Thymus (tissue), 11 donors: Measurements from ENCODE around the gene CAMLG. TPM values are rescaled to one million over a fixed set of nuclear protein-coding genes. Genes with fewer than 3 reads are reported as not detected.
A peak's percentile ranks its signal among the peaks of the same experiment; 100 is the strongest.

Source experiments
- DNase-seq, 9 donors: peaks; one replicate each; pipeline ENCODE4 v3.0.0-alpha.2; 2013; ENCODE audit warnings: low spot score in 9 of 9, low read depth in 6 of 9, missing footprints in 1 of 9
- H3K27ac ChIP-seq, 2 donors: one replicate each; pipeline ENCODE4 v1.5.1; 2013; ENCODE audit warnings: control low read depth in 1 of 2, low read depth in 1 of 2, low read length in 1 of 2, mild to moderate bottlenecking in 1 of 2, moderate library complexity in 1 of 2
- H3K27me3 ChIP-seq, 2 donors: one replicate each; pipeline ENCODE4 v1.5.1; 2013; ENCODE audit warnings: low read length in 1 of 2; ENCODE audit not compliant: control insufficient read depth in 2 of 2, insufficient read depth in 1 of 2
- H3K36me3 ChIP-seq, 2 donors: one replicate each; pipeline ENCODE4 v1.5.1; 2013; ENCODE audit warnings: low read length in 1 of 2, mild to moderate bottlenecking in 1 of 2, moderate library complexity in 1 of 2; ENCODE audit not compliant: control insufficient read depth in 2 of 2, insufficient read depth in 2 of 2
- H3K4me1 ChIP-seq, 2 donors: one replicate each; pipeline ENCODE4 v1.5.1; 2013; ENCODE audit warnings: low read length in 2 of 2; ENCODE audit not compliant: control insufficient read depth in 2 of 2, insufficient read depth in 2 of 2
- H3K4me3 ChIP-seq, 2 donors: one replicate each; pipeline ENCODE4 v1.5.1; 2013; ENCODE audit warnings: low read length in 2 of 2, control low read depth in 1 of 2, mild to moderate bottlenecking in 1 of 2
- H3K9me3 ChIP-seq, 2 donors: one replicate each; pipeline ENCODE4 v1.5.1; 2013; ENCODE audit warnings: low read length in 1 of 2, mild to moderate bottlenecking in 1 of 2; ENCODE audit not compliant: control insufficient read depth in 2 of 2, insufficient read depth in 1 of 2
- WGBS: extraction: QIAGEN DNeasy Blood & Tissue Kit; methylation state at CpG from one replicate; pipeline ENCODE4 v1.1.7; 2013; 5-methylcytosine and 5-hydroxymethylcytosine counted together
- polyA plus RNA-seq: library from polyadenylated mRNA; stranded (reverse); fragments of 200-250 nt; gene quantifications from one replicate; pipeline ENCODE4 v1.2.3, GENCODE V29; 2013
- total RNA-seq: library from RNA; stranded (reverse); fragments of 120-200 nt; gene quantifications from one replicate; pipeline ENCODE4 v1.2.4, GENCODE V29; 2013
- donor health status: healthy.

The CAMLG gene
- total and polyA plus RNA-seq, 2 donors = 34.2 to 87.4 TPM

GRCh38 chr5:134732819-134733218 lies 5.5 kb upstream of the CAMLG start:
- Histone ChIP-seq H3K4me1 (no peaks in the 10 kb centered on the region), H3K9me3 (no peaks in the 10 kb centered on the region), H3K4me3 (no peak overlapping the region), H3K36me3 (no peaks in the 10 kb centered on the region), H3K27ac (no peak overlapping the region), H3K27me3 (no peaks in the 10 kb centered on the region)
- no peak for DNase-seq
- 84% methylated on average over 3 of the region's 3 CpGs for whole genome bisulfite sequencing

- Histone ChIP-seq H3K4me3 (no peak overlapping the region), H3K36me3 (no peaks in the 10 kb centered on the region), H3K4me1 (peaks cover 0 to 13% of the 10 kb centered on the region in 2 donors), H3K9me3 (no peaks in the 10 kb centered on the region), H3K27ac (no peak overlapping the region), H3K27me3 (no peaks in the 10 kb centered on the region)
- no peak for DNase-seq
- WGBS = 75% methylated on average over 4 of the region's 4 CpGs
Observed at GRCh38 chr5:134735243-134735642, 3.1 kb upstream of the CAMLG start.

GRCh38 chr5:134736173-134736812 lies 2.1 kb upstream of the CAMLG start:
- H3K27ac ChIP-seq = no peak overlapping the region
- no peaks in the 10 kb centered on the region for H3K9me3 ChIP-seq
- peaks cover 0 to 13% of the 10 kb centered on the region in 2 donors for H3K4me1 ChIP-seq
- no peaks in the 10 kb centered on the region for H3K27me3 ChIP-seq
- DNase-seq = no peak
- 53% methylated on average over 2 of the region's 2 CpGs for WGBS
- H3K36me3 ChIP-seq = no peaks in the 10 kb centered on the region
- no peak overlapping the region for H3K4me3 ChIP-seq

- Histone ChIP-seq H3K9me3 (no peaks in the 10 kb centered on the region), H3K27ac (peak overlapping the region in 1 of 2 donors; percentile 74)
Observed at GRCh38 chr5:134738963-134739661, 764 bp downstream of the CAMLG start.

GRCh38 chr5:134741052-134741451 lies 2.7 kb downstream of the CAMLG start:
- Histone ChIP-seq H3K27ac (no peak overlapping the region), H3K36me3 (peaks cover 0 to 4% of the 10 kb centered on the region in 2 donors), H3K27me3 (no peaks in the 10 kb centered on the region), H3K4me1 (peaks cover 0 to 13% of the 10 kb centered on the region in 2 donors), H3K9me3 (no peaks in the 10 kb centered on the region), H3K4me3 (no peak overlapping the region)
- WGBS = 97% methylated on average over 11 of the region's 11 CpGs
- DNase-seq = no peak

More at GRCh38 chr5:134738963-134739661, 764 bp downstream of the CAMLG start:
- Histone ChIP-seq H3K36me3 (peaks cover 0 to 4% of the 10 kb centered on the region in 2 donors), H3K27me3 (no peaks in the 10 kb centered on the region), H3K4me1 (peaks cover 0 to 13% of the 10 kb centered on the region in 2 donors), H3K4me3 (peak overlapping the region; percentile 75 to 90)
- DNase-seq = peak in 7 of 9 donors; percentile 9 to 55 (median 18)
- WGBS = 2% methylated on average over 21 of the region's 21 CpGs

GRCh38 chr5:134742134-134742533 lies 3.8 kb downstream of the CAMLG start:
- Histone ChIP-seq H3K36me3 (peaks cover 0 to 4% of the 10 kb centered on the region in 2 donors), H3K27ac (no peak overlapping the region), H3K4me3 (no peak overlapping the region), H3K27me3 (no peaks in the 10 kb centered on the region), H3K9me3 (no peaks in the 10 kb centered on the region), H3K4me1 (peaks cover 0 to 13% of the 10 kb centered on the region in 2 donors)
- DNase-seq = no peak
- WGBS = over 99% methylated on average over 2 of the region's 2 CpGs

GRCh38 chr5:134749415-134749814 lies 11.1 kb downstream of the CAMLG start:
- H3K27me3 ChIP-seq = no peaks in the 10 kb centered on the region
- H3K27ac ChIP-seq = no peak overlapping the region
- 95% methylated on average over 3 of the region's 3 CpGs for WGBS
- peaks cover 3 to 12% of the 10 kb centered on the region in 2 donors for H3K36me3 ChIP-seq
- H3K4me3 ChIP-seq = no peak overlapping the region
- no peak for DNase-seq
- H3K9me3 ChIP-seq = no peaks in the 10 kb centered on the region
- no peaks in the 10 kb centered on the region for H3K4me1 ChIP-seq

- peaks cover 4 to 13% of the 10 kb centered on the region in 2 donors for H3K4me1 ChIP-seq
- H3K36me3 ChIP-seq = peaks cover 3 to 9% of the 10 kb centered on the region in 2 donors
- H3K27me3 ChIP-seq = no peaks in the 10 kb centered on the region
- no peaks in the 10 kb centered on the region for H3K9me3 ChIP-seq
- H3K27ac ChIP-seq = no peak overlapping the region
- no peak for DNase-seq
- 34% methylated on average over 9 of the region's 9 CpGs for WGBS
- H3K4me3 ChIP-seq = peak overlapping the region; percentile 76
Observed at GRCh38 chr5:134758176-134758503, 19.8 kb downstream of the CAMLG start.

GRCh38 chr5:134758504-134759341 lies 20.4 kb downstream of the CAMLG start, which contains the start of gene DDX46:
Gene DDX46 (plus strand): TSS chr5:134758779. CDS start chr5:134758939, 160 bp downstream.
- DNase-seq = peak; percentile 69 to 95 (median 86)
- Histone ChIP-seq H3K27ac (peak within 1 kb of the TSS; percentile 33 to 42), H3K27me3 (no peaks in the 10 kb centered on the region), H3K4me3 (peak within 1 kb of the TSS; percentile 76), H3K4me1 (peaks cover 4 to 13% of the 10 kb centered on the region in 2 donors), H3K36me3 (peaks cover 9 to 10% of the 10 kb centered on the region in 2 donors), H3K9me3 (no peaks in the 10 kb centered on the region)
- WGBS = under 1% methylated on average over 73 of the region's 73 CpGs
